H1 (cell line): ENCODE measurements around the gene ITM2B. TPM values are rescaled to one million over a fixed set of nuclear protein-coding genes. Genes with fewer than 3 reads are reported as not detected.

ENCODE experiments used
- CTCF ChIA-PET: fragments of 300-600 bp; sonication (Branson Sonifier 250); formaldehyde crosslinking; loops from one replicate; lab custom pipeline; 2021; ENCODE audit not compliant: partially characterized antibody; lab: Charles Lee
- POLR2A ChIA-PET: fragments of 300-600 bp; sonication (Branson Sonifier 250); formaldehyde crosslinking; loops from one replicate; lab custom pipeline; 2021; ENCODE audit warnings: inconsistent platforms; ENCODE audit not compliant: partially characterized antibody; lab: Charles Lee
- DNase-seq, 2 experiments: peaks; one replicate each; pipeline versions ENCODE4 v3.0.0 to v3.0.0-alpha.2; 2010 to 2022; ENCODE audit warnings: low spot score in 2 of 2, low read depth in 1 of 2, mixed read lengths in 1 of 2
- FAIRE-seq: peaks from 2 replicates; lab custom pipeline; 2011; peaks lifted over from hg19 to GRCh38; lab: Jason Lieb, UNC
- H2AFZ ChIP-seq: 2 replicates; pipeline ENCODE4 v1.8.1; 2012; ENCODE audit warnings: low read length, inconsistent platforms
- H2AK5ac ChIP-seq: 2 replicates; pipeline ENCODE4 v1.6.1; 2013; ENCODE audit warnings: low read depth, low read length
- H2BK120ac ChIP-seq: replicated peaks from 2 replicates; pipeline ENCODE3; 2013; ENCODE audit warnings: low read depth, low read length, inconsistent platforms
- H2BK12ac ChIP-seq: 2 replicates; pipeline ENCODE4 v1.6.1; 2013; ENCODE audit warnings: low read depth, low read length
- H2BK15ac ChIP-seq: 2 replicates; pipeline ENCODE4 v1.6.1; 2013; ENCODE audit warnings: low read length
- H2BK20ac ChIP-seq: 2 replicates; pipeline ENCODE4 v1.6.1; 2013; ENCODE audit warnings: low read length
- H2BK5ac ChIP-seq: 2 replicates; pipeline ENCODE4 v1.6.1; 2013; ENCODE audit warnings: low read depth, low read length
- H3K14ac ChIP-seq: 2 replicates; pipeline ENCODE4 v1.6.1; 2013; ENCODE audit warnings: inconsistent platforms; ENCODE audit not compliant: insufficient read length
- H3K18ac ChIP-seq: 2 replicates; pipeline ENCODE4 v1.6.1; 2013; ENCODE audit warnings: low read length; ENCODE audit errors: extremely low read depth
- H3K23ac ChIP-seq: 2 replicates; pipeline ENCODE4 v1.6.1; 2013; ENCODE audit warnings: inconsistent platforms; ENCODE audit not compliant: insufficient read length
- H3K23me2 ChIP-seq: 2 replicates; pipeline ENCODE4 v1.6.1; 2013; ENCODE audit warnings: low read depth, low read length
- H3K27ac ChIP-seq: 2 replicates; pipeline ENCODE4 v1.6.1; 2011; ENCODE audit warnings: low read depth, low read length, inconsistent platforms
- H3K27me3 ChIP-seq, 4 experiments: replicated peaks in 1 of 4; 1 replicate in 1 of 4; 2 replicates in 3 of 4; pipeline versions ENCODE4 v1.6.1 to v1.8.1; 2011 to 2013; ENCODE audit warnings: low read length in 3 of 4, mild to moderate bottlenecking in 3 of 4, inconsistent platforms in 2 of 4, mixed read lengths in 2 of 4, moderate library complexity in 1 of 4; ENCODE audit not compliant: control insufficient read depth in 3 of 4, insufficient read depth in 3 of 4; ENCODE audit errors: extremely low read depth in 1 of 4
- H3K36me3 ChIP-seq, 4 experiments: 2 replicates each; pipeline versions ENCODE4 v1.6.1 to v1.8.1; 2011 to 2013; ENCODE audit warnings: mild to moderate bottlenecking in 4 of 4, low read length in 3 of 4, moderate library complexity in 2 of 4, control low read depth in 1 of 4, inconsistent platforms in 1 of 4; ENCODE audit not compliant: insufficient read depth in 4 of 4, control insufficient read depth in 2 of 4
- H3K4ac ChIP-seq: replicated peaks from 2 replicates; pipeline ENCODE3; 2013; ENCODE audit warnings: low read length, low read depth, mixed read lengths, inconsistent platforms; ENCODE audit not compliant: insufficient read length
- H3K4me1 ChIP-seq, 4 experiments: replicated peaks in 1 of 4; 1 replicate in 1 of 4; 2 replicates in 3 of 4; pipeline versions ENCODE4 v1.6.1 to v1.8.1; 2011 to 2013; ENCODE audit warnings: low read length in 3 of 4, inconsistent platforms in 2 of 4, mixed read lengths in 1 of 4; ENCODE audit not compliant: insufficient read depth in 4 of 4, control insufficient read depth in 3 of 4
- H3K4me2 ChIP-seq, 2 experiments: 2 replicates each; pipeline versions ENCODE4 v1.6.1 to v1.8.1; 2011 to 2013; ENCODE audit warnings: low read depth in 2 of 2, low read length in 2 of 2, control low read depth in 1 of 2, inconsistent platforms in 1 of 2, mild to moderate bottlenecking in 1 of 2; ENCODE audit not compliant: insufficient read depth in 1 of 2
- H3K4me3 ChIP-seq, 4 experiments: fragments of 200-600, 300-600 bp in 1 of 4; sonication (generic), shearing (Covaris generic), sonication (Bioruptor Twin) in 1 of 4; 2 replicates each; pipeline versions ENCODE4 v1.5.1 to v1.8.1; 2011 to 2016; ENCODE audit warnings: low read length in 4 of 4, low read depth in 3 of 4, control low read depth in 2 of 4, inconsistent platforms in 2 of 4, mild to moderate bottlenecking in 2 of 4, mixed read lengths in 1 of 4, moderate library complexity in 1 of 4; ENCODE audit not compliant: insufficient read depth in 2 of 4; ENCODE audit errors: extremely low read depth in 1 of 4
- H3K56ac ChIP-seq: replicated peaks from 2 replicates; pipeline ENCODE3; 2013; ENCODE audit warnings: low read depth, mild to moderate bottlenecking, mixed read lengths, low read length, inconsistent platforms; ENCODE audit not compliant: insufficient read length
- H3K79me1 ChIP-seq: 2 replicates; pipeline ENCODE4 v1.6.1; 2013; ENCODE audit warnings: low read depth, low read length, control low read depth
- H3K79me2 ChIP-seq, 2 experiments: 2 replicates each; pipeline versions ENCODE4 v1.6.1 to v1.8.1; 2012 to 2013; ENCODE audit warnings: low read length in 2 of 2, mild to moderate bottlenecking in 2 of 2, inconsistent platforms in 1 of 2; ENCODE audit not compliant: insufficient read depth in 2 of 2, control insufficient read depth in 1 of 2
- H3K9ac ChIP-seq, 4 experiments: replicated peaks in 1 of 4; 1 replicate in 1 of 4; 2 replicates in 3 of 4; pipeline versions ENCODE4 v1.6.1 to v1.8.1; 2011 to 2013; ENCODE audit warnings: low read depth in 3 of 4, low read length in 3 of 4, control low read depth in 2 of 4, mild to moderate bottlenecking in 2 of 4, moderate library complexity in 2 of 4, inconsistent platforms in 1 of 4; ENCODE audit errors: extremely low read depth in 1 of 4
- H3K9me3 ChIP-seq, 2 experiments: 2 replicates each; pipeline versions ENCODE4 v1.6.1 to v1.8.1; 2012 to 2013; ENCODE audit warnings: mild to moderate bottlenecking in 2 of 2, moderate library complexity in 2 of 2, control low read depth in 1 of 2, inconsistent platforms in 1 of 2, low read depth in 1 of 2, low read length in 1 of 2, mixed read lengths in 1 of 2; ENCODE audit not compliant: insufficient read depth in 2 of 2
- H4K20me1 ChIP-seq, 2 experiments: replicated peaks in 1 of 2; 2 replicates each; pipeline versions ENCODE3 to v1.8.1; 2011 to 2013; ENCODE audit warnings: inconsistent platforms in 2 of 2, low read length in 2 of 2, mild to moderate bottlenecking in 1 of 2; ENCODE audit not compliant: insufficient read depth in 2 of 2, control insufficient read depth in 1 of 2
- H4K5ac ChIP-seq: 2 replicates; pipeline ENCODE4 v1.6.1; 2013; ENCODE audit warnings: low read length, low read depth, mixed read lengths, inconsistent platforms; ENCODE audit not compliant: insufficient read length
- H4K8ac ChIP-seq: 2 replicates; pipeline ENCODE4 v1.8.0; 2013; ENCODE audit warnings: mild to moderate bottlenecking, moderate library complexity, low read length, inconsistent platforms; ENCODE audit not compliant: insufficient read depth; ENCODE audit errors: extremely low read depth
- H4K91ac ChIP-seq: replicated peaks from 2 replicates; pipeline ENCODE3; 2013; ENCODE audit warnings: low read length, mixed read lengths, inconsistent platforms; ENCODE audit not compliant: insufficient read length
- BCL11A ChIP-seq, 2 experiments: IDR thresholded peaks; one replicate each; pipeline ENCODE4 v1.6.1; 2011; ENCODE audit warnings: low read depth in 2 of 2, low read length in 2 of 2, mild to moderate bottlenecking in 2 of 2
- BRCA1 ChIP-seq: IDR thresholded peaks from 2 replicates; pipeline ENCODE4 v1.6.1; 2012; ENCODE audit warnings: low read depth, low read length, improper control_type of control experiment
- CHD2 ChIP-seq: IDR thresholded peaks from 2 replicates; pipeline ENCODE4 v1.6.1; 2012; ENCODE audit warnings: low read length, improper control_type of control experiment
- CREB1 ChIP-seq: IDR thresholded peaks from 2 replicates; pipeline ENCODE4 v1.6.1; 2012; ENCODE audit warnings: inconsistent platforms
- GABPA ChIP-seq: IDR thresholded peaks from 2 replicates; pipeline ENCODE4 v1.6.1; 2011; ENCODE audit warnings: mild to moderate bottlenecking, low read length, moderate library complexity, borderline replicate concordance; ENCODE audit not compliant: insufficient read depth
- MAFK ChIP-seq: IDR thresholded peaks from 2 replicates; pipeline ENCODE4 v1.6.1; 2012; ENCODE audit warnings: low read depth, mild to moderate bottlenecking, improper control_type of control experiment, low read length
- NANOG ChIP-seq: IDR thresholded peaks from 2 replicates; pipeline ENCODE4 v1.6.1; 2011; ENCODE audit warnings: low read length, low read depth, mild to moderate bottlenecking, inconsistent platforms; ENCODE audit not compliant: insufficient read depth, poor library complexity, severe bottlenecking
- POLR2AphosphoS5 ChIP-seq: IDR thresholded peaks from 2 replicates; pipeline ENCODE4 v1.6.1; 2011; ENCODE audit warnings: low read depth, low read length
- SAP30 ChIP-seq: fragments of 300-600 bp; sonication (generic); IDR thresholded peaks from 2 replicates; pipeline ENCODE4 v1.7.1; 2012; ENCODE audit warnings: low read length, moderate library complexity, mild to moderate bottlenecking, inconsistent platforms; ENCODE audit not compliant: insufficient read depth, insufficient replicate concordance
- SIN3A ChIP-seq, 2 experiments: IDR thresholded peaks in 1 of 2; conservative IDR thresholded peaks in 1 of 2; 2 replicates each; pipeline ENCODE4 v1.6.1; 2011 to 2012; ENCODE audit warnings: low read length in 2 of 2, improper control_type of control experiment in 1 of 2, low read depth in 1 of 2, mild to moderate bottlenecking in 1 of 2
- SP1 ChIP-seq: IDR thresholded peaks from 2 replicates; pipeline ENCODE4 v1.6.1; 2011; ENCODE audit warnings: low read depth, low read length
- TCF12 ChIP-seq: IDR thresholded peaks from 2 replicates; pipeline ENCODE4 v1.6.1; 2011; ENCODE audit warnings: low read depth, mild to moderate bottlenecking, low read length
- YY1 ChIP-seq: IDR thresholded peaks from 2 replicates; pipeline ENCODE4 v1.6.1; 2011; ENCODE audit warnings: low read depth, mild to moderate bottlenecking, low read length
- WGBS, 2 experiments: shearing (Covaris generic) in 1 of 2; methylation state at CpG; one replicate each; pipeline versions ENCODE4 v1.1.6 to v1.1.7; 2013 to 2015; ENCODE audit warnings: low lambda C conversion rate in 2 of 2, mixed read lengths in 2 of 2, inconsistent platforms in 1 of 2, low coverage in 1 of 2, missing lambda C conversion rate in 1 of 2; ENCODE audit not compliant: insufficient replicate concordance in 2 of 2, insufficient coverage in 1 of 2, insufficient read length in 1 of 2; ENCODE audit errors: extremely low coverage in 1 of 2, missing lambda C conversion rate in 1 of 2; 5-methylcytosine and 5-hydroxymethylcytosine counted together
- polyA plus RNA-seq, 7 experiments: library from polyadenylated mRNA; depleted of rRNA in 3 of 7; stranded (reverse) in 5 of 7; unstranded in 2 of 7; fragments of >200 nt in 5 of 7; fragments of 200-250 nt in 2 of 7; gene quantifications; 1 replicate in 5 of 7; 2 replicates in 1 of 7; 4 replicates in 1 of 7; pipeline versions ENCODE4 v1.2.1 to v1.2.3, GENCODE V29; 2011 to 2013; ENCODE audit warnings: missing spikeins in 2 of 7, mixed read lengths in 2 of 7
- total RNA-seq: library from RNA; stranded (reverse); fragmentation: NEBNext Ultra II Directional; extraction: Animal tissue kit (Norgen Biotek cat#: 25700); gene quantifications from 2 replicates; pipeline ENCODE4 v1.2.1, GENCODE V29; 2021
- TF ChIP-seq, protein P1 (sequence below): IDR thresholded peaks from 2 replicates; pipeline ENCODE4 v1.6.1; 2012; ENCODE audit warnings: inconsistent platforms

ITM2B gene
- total and polyA plus RNA-seq, 2 of the 8 experiments (the other 6 are each of a cell fraction or from before 2014, with no cell fraction given) = 132 to 184 TPM

DNA sequence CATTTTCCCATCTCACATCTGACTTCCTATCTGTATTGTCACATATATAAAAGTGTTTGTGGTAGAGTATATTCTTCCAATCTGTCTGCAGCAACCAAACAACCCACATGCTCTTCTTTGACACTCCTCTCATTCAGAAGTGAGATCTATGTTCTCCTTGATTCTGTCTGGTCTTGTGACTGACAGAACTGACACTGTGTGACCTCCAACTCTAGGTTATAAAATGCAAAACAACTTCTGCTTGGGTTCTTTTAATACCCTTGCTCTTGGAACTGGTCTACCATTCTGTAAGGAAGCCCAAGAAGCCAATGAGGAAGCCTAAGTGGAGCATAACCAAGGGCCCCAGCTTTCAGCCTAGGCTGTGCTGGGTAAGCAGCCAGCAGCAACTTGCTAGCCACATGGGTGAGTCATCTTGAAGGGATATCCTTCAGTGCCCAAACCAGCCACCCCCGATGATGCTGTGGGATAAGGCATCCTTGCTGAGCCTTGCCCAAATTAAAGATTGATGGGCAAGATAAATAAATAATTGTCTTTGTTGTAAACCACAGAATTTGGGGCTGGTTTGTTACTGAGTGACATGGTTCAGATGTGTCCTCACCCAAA, 18.4 kb upstream of the ITM2B start:
- no peak overlapping the region for H2AK5ac ChIP-seq
- DNase-seq = no peak
- no peak overlapping the region for H3K9ac ChIP-seq
- no peak overlapping the region for H2BK120ac ChIP-seq
- POLR2A ChIA-PET = no interaction called here
- no peaks in the 10 kb centered on the region; a peak in 1 of 7 replicates for H3K27me3 ChIP-seq
- H2BK12ac ChIP-seq = no peak overlapping the region
- H2BK5ac ChIP-seq = no peak overlapping the region
- H3K4me3 ChIP-seq = no peak overlapping the region
- no peak for FAIRE-seq
- peaks cover 5 to 7% of the 10 kb centered on the region in 2 experiments; a peak in 2 of 4 replicates for H3K9me3 ChIP-seq
- H3K4me1 ChIP-seq = no peaks in the 10 kb centered on the region
- H3K79me1 ChIP-seq = no peaks in the 10 kb centered on the region
- H2AFZ ChIP-seq = no peak overlapping the region; the same call in 1 of the 2 replicates
- CTCF ChIA-PET = no interaction called here
- no peak overlapping the region for H3K14ac ChIP-seq
- H4K91ac ChIP-seq = no peak overlapping the region
- no peak overlapping the region for H3K4ac ChIP-seq
- H3K79me2 ChIP-seq = no peaks in the 10 kb centered on the region
- H3K36me3 ChIP-seq = no peaks in the 10 kb centered on the region
- H4K20me1 ChIP-seq = no peaks in the 10 kb centered on the region
- H3K27ac ChIP-seq = no peak overlapping the region
- no peak overlapping the region for H3K4me2 ChIP-seq
- H4K5ac ChIP-seq = no peak overlapping the region
- no peak overlapping the region for H2BK20ac ChIP-seq
- H4K8ac ChIP-seq = no peak overlapping the region
- no peak overlapping the region for H3K18ac ChIP-seq
- H2BK15ac ChIP-seq = no peak overlapping the region
- no peak overlapping the region for H3K56ac ChIP-seq
- H3K23ac ChIP-seq = no peak overlapping the region
- peaks cover 2% of the 10 kb centered on the region for H3K23me2 ChIP-seq
- WGBS, 2 experiments = 100% methylated on average over 1 of the region's 1 CpG; no CpG with 5 or more reads in 1 of the 2 experiments
- TF ChIP-seq POLR2AphosphoS5 (no peak), SAP30 (no peak), NANOG (no peak), CREB1 (no peak), MAFK (no peak), GABPA (no peak), BRCA1 (no peak), SP1 (no peak), BCL11A (IDR thresholded peaks at IDR 0.05; ENCODE audit: low read depth in 2 of 2, low read length in 2 of 2) (no peak), YY1 (no peak), SIN3A (conservative IDR thresholded peaks at IDR 0.05 in 1 of 2, IDR thresholded peaks at IDR 0.05 in 1 of 2; ENCODE audit: low read depth in 1 of 2, low read length in 2 of 2) (no peak), TCF12 (no peak), CHD2 (no peak)
- TF ChIP-seq, protein P1, sequence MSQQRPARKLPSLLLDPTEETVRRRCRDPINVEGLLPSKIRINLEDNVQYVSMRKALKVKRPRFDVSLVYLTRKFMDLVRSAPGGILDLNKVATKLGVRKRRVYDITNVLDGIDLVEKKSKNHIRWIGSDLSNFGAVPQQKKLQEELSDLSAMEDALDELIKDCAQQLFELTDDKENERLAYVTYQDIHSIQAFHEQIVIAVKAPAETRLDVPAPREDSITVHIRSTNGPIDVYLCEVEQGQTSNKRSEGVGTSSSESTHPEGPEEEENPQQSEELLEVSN = no peak
